Skeletal muscle tissue (tissue), 4 donors: ENCODE data around the gene PIAS1. TPM values are rescaled to one million over a fixed set of nuclear protein-coding genes. Genes with fewer than 3 reads are reported as not detected.

Experiments used
- H3K27ac ChIP-seq: one replicate; pipeline ENCODE4 v1.7.0; 2013; ENCODE audit warnings: mild to moderate bottlenecking, low read depth, low read length, inconsistent platforms
- H3K27me3 ChIP-seq, 3 donors: one replicate each; pipeline ENCODE4 v1.7.0; 2013; ENCODE audit warnings: low read length in 3 of 3; ENCODE audit not compliant: control insufficient read depth in 3 of 3, insufficient read depth in 3 of 3
- H3K36me3 ChIP-seq, 3 donors: one replicate each; pipeline ENCODE4 v1.7.0; 2013; ENCODE audit warnings: low read length in 3 of 3; ENCODE audit not compliant: control insufficient read depth in 3 of 3, insufficient read depth in 3 of 3
- H3K4me1 ChIP-seq, 3 donors: one replicate each; pipeline ENCODE4 v1.7.0; 2013; ENCODE audit warnings: low read length in 3 of 3, mild to moderate bottlenecking in 3 of 3; ENCODE audit not compliant: control insufficient read depth in 3 of 3, insufficient read depth in 3 of 3
- H3K4me3 ChIP-seq, 3 donors: one replicate each; pipeline ENCODE4 v1.7.0; 2013; ENCODE audit warnings: low read length in 3 of 3
- H3K9ac ChIP-seq, 3 donors: one replicate each; pipeline ENCODE4 v1.7.0; 2013; ENCODE audit warnings: low read length in 3 of 3, mild to moderate bottlenecking in 3 of 3, moderate library complexity in 2 of 3, low read depth in 1 of 3
- H3K9me3 ChIP-seq, 3 donors: one replicate each; pipeline ENCODE4 v1.7.0; 2013; ENCODE audit warnings: low read length in 3 of 3; ENCODE audit not compliant: control insufficient read depth in 3 of 3
- total RNA-seq: library from RNA; depleted of rRNA; stranded (reverse); fragments of >200 nt; gene quantifications from one replicate; pipeline ENCODE4 v1.2.3, GENCODE V29; 2014
- donor health status: Osteomylitis.

The PIAS1 gene
- total RNA-seq, 1 donor from 2014 or later: 15.7 TPM

DNA sequence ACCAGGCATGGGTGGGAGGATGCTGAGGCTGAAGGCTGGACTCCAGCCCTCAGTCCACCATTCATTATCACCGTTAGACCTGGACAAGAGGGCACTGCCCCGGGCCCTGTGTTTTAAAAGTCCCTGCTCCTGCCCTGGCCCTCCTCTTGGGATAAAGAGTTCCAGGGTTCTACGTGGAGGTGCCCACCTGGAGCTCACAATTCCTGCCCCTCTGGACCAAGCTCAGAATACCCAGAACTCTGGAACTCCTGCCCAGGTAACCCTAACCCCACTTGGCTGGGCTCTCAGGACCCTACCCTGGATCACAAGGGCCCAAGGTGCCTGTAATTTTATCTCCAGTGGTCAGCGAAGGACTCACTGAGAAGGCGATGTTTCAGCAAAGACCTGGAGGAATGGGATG, 149.8 kb downstream of the PIAS1 start:
- Histone ChIP-seq H3K36me3 (no peaks in the 10 kb centered on the region), H3K27ac (no peak overlapping the region), H3K27me3 (no peaks in the 10 kb centered on the region), H3K9ac (no peak overlapping the region), H3K4me1 (peaks cover 23 to 41% (median 25%) of the 10 kb centered on the region in 3 donors), H3K9me3 (no peaks in the 10 kb centered on the region), H3K4me3 (peak overlapping the region in 1 of 3 donors; percentile 13)

GRCh38 chr15:68204361-68204760, 150.2 kb downstream of the PIAS1 start:
- H3K4me3 ChIP-seq: peak overlapping the region in 2 of 3 donors; percentile 5 to 13

GRCh38 chr15:68204776-68205557, 150.9 kb downstream of the PIAS1 start, which contains the start of gene CALML4:
CALML4 (minus strand) TSS chr15:68205332; CDS start chr15:68205247, 85 bp downstream.
- Histone ChIP-seq H3K9ac (peak within 1 kb of the TSS; percentile 25 to 70 (median 57)), H3K27me3 (no peaks in the 10 kb centered on the region), H3K4me3 (peak within 1 kb of the TSS; percentile 45 to 56 (median 56)), H3K4me1 (peaks cover 21 to 41% (median 25%) of the 10 kb centered on the region in 3 donors), H3K27ac (peak within 1 kb of the TSS; percentile 40), H3K9me3 (no peaks in the 10 kb centered on the region), H3K36me3 (no peaks in the 10 kb centered on the region)

More at GRCh38 chr15:68204361-68204760, 150.2 kb downstream of the PIAS1 start:
- H3K9ac ChIP-seq: peak overlapping the region in 2 of 3 donors; percentile 8 to 17
- H3K36me3 ChIP-seq: no peaks in the 10 kb centered on the region
- H3K27ac ChIP-seq: no peak overlapping the region
- H3K4me1 ChIP-seq: peaks cover 23 to 41% (median 25%) of the 10 kb centered on the region in 3 donors
- H3K27me3 ChIP-seq: no peaks in the 10 kb centered on the region
- no peaks in the 10 kb centered on the region for H3K9me3 ChIP-seq

- Histone ChIP-seq H3K27ac (peak overlapping the region; percentile 40), H3K4me1 (peaks cover 20 to 37% (median 27%) of the 10 kb centered on the region in 3 donors), H3K4me3 (peak overlapping the region in 2 of 3 donors; percentile 45 to 56), H3K36me3 (no peaks in the 10 kb centered on the region), H3K27me3 (no peaks in the 10 kb centered on the region), H3K9me3 (no peaks in the 10 kb centered on the region), H3K9ac (peak overlapping the region in 1 of 3 donors; percentile 25)
Measured at GRCh38 chr15:68205558-68205944, 151.4 kb downstream of the PIAS1 start.

DNA sequence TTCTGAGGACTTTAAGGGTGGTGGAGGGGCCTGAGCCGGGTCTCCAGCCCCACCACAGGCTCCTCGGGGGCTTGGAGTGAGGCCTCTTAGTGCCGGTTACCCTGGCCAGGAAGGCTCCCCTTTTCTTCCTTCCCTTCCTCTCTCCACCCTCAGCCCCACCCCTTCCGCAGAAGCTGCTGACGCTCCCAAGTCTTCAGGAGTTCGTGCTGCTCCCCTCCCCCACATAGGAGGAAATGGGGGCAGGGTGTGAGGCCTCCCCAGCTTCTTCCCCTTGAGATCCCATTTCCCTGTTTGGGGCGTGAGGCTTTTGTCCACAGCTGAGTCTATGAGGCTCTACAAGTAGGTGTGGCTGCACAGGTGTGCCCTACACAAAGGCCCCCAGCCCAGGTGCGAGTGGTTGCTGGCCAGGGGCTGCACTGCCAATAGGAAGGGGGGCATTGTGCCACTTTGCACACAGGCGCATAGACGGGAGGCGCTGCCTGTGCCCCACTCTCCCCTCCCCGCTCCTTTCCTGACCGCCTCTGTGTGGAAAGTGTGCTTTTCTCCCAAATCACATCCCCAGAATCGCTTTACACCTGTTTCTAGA, 151.9 kb downstream of the PIAS1 start:
- H3K36me3 ChIP-seq: no peaks in the 10 kb centered on the region
- peak overlapping the region in 1 of 3 donors; percentile 25 for H3K9ac ChIP-seq
- no peaks in the 10 kb centered on the region for H3K27me3 ChIP-seq
- peaks cover 25 to 41% (median 30%) of the 10 kb centered on the region in 3 donors for H3K4me1 ChIP-seq
- H3K27ac ChIP-seq: peak overlapping the region; percentile 40
- peak overlapping the region in 2 of 3 donors; percentile 6 to 56 for H3K4me3 ChIP-seq
- no peaks in the 10 kb centered on the region for H3K9me3 ChIP-seq

- no peaks in the 10 kb centered on the region for H3K9me3 ChIP-seq
- no peak overlapping the region for H3K4me3 ChIP-seq
- no peak overlapping the region for H3K9ac ChIP-seq
- H3K4me1 ChIP-seq: peaks cover 25 to 44% (median 30%) of the 10 kb centered on the region in 3 donors
- H3K27me3 ChIP-seq: no peaks in the 10 kb centered on the region
- peaks cover 0 to 4% (median 0%) of the 10 kb centered on the region in 3 donors for H3K36me3 ChIP-seq
- H3K27ac ChIP-seq: no peak overlapping the region
Measured at GRCh38 chr15:68206711-68207151, 152.6 kb downstream of the PIAS1 start.

DNA sequence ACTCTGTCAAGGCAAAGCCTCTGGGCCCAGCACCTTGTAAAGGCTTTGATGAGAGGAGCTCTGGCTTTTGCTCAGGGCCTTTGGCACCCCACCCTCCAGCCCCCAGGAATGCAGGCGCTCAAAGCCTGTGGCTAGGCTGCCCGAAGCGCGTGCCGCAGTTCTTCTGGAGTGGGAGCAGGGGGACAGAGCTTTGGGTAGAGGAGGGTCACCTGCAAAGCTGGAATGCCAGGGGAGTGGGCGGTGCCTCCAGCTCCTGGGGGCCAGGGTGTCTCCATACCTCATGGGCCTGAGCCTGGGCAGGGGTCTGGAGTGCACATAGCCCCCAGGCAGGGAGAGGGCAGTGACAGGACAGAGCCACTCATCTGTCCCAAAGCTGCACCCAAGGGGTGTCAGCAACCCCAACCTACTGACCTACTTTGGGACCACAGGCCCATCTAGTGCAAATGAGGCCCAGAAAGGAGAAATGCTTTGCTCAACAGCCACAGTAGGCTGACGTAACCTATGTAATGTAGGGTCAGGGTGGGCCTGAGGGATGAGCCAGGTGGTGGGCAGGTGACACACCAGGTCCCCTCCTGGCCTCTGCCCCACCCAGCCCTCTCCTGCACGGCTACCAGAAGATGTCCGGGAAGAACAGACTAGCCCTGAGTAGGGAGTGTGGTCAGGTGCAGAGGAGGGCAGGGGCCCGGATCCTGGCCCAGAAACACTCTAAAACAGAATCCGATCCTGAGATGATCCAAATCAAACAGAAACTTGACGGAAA, 153.2 kb downstream of the PIAS1 start:
- Histone ChIP-seq H3K4me1 (peaks cover 25 to 44% (median 30%) of the 10 kb centered on the region in 3 donors), H3K9me3 (no peaks in the 10 kb centered on the region), H3K27me3 (no peaks in the 10 kb centered on the region), H3K36me3 (peaks cover 0 to 4% (median 0%) of the 10 kb centered on the region in 3 donors), H3K27ac (no peak overlapping the region), H3K9ac (no peak overlapping the region), H3K4me3 (no peak overlapping the region)

DNA sequence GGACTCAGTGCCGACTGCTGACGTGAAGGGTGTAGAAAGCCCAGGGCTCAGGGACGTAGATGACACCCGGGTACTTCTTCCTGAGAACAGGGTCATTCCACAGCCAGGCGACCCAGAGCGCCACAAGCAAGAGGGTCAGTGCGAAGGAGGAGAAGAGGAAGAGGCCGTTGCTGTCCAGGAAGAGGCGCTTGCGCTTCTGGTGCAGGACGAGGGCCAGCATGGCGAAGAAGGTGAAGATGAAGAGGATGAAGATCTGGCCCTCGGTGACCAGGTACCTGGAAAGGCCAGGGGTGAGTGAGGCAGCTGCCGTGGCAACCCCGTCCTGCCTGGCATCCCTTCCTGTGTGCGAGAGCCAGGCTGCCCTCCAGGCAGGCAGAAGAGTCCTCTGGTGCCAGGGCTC, 154.0 kb downstream of the PIAS1 start:
- no peak overlapping the region for H3K4me3 ChIP-seq
- no peaks in the 10 kb centered on the region for H3K9me3 ChIP-seq
- no peak overlapping the region for H3K9ac ChIP-seq
- H3K27ac ChIP-seq: no peak overlapping the region
- peaks cover 25 to 41% (median 30%) of the 10 kb centered on the region in 3 donors for H3K4me1 ChIP-seq
- H3K27me3 ChIP-seq: no peaks in the 10 kb centered on the region
- peaks cover 0 to 4% (median 0%) of the 10 kb centered on the region in 3 donors for H3K36me3 ChIP-seq

DNA sequence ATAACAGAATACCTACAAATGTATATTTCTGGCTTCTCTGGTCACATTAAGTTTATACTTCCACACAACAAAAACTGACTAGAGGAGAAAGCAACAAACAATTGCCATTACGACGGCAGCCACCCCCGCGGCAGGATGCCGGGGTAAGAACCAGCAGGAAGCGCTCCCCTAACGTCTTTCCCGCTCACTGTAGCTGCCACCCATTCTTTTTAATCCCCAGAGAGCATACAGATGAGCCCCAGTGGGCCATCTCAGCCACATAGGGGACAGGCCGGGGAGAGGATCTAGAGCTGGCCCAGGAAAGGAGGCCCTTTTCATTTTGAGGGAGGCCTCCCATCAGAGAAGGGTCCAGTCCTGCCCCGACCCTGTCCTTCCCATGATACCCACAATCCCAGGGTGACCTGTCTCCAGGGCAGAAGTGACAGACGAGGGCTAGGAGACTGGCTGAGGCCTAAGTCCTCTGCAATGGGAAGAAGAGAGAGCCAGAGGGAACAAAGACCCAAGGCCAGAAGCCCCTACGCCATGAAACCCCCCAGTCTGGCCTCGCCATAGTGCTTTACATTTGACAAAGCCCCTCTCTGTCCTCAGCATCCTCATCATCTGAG, 154.6 kb downstream of the PIAS1 start:
- Histone ChIP-seq H3K27ac (no peak overlapping the region), H3K4me3 (no peak overlapping the region), H3K36me3 (peaks cover 0 to 4% (median 0%) of the 10 kb centered on the region in 3 donors)

More for the DNA sequence above, 154.6 kb downstream of the PIAS1 start:
- peaks cover 25 to 35% (median 26%) of the 10 kb centered on the region in 3 donors for H3K4me1 ChIP-seq
- H3K27me3 ChIP-seq: no peaks in the 10 kb centered on the region
- no peaks in the 10 kb centered on the region for H3K9me3 ChIP-seq
- H3K9ac ChIP-seq: no peak overlapping the region
